HG03565 (cell line): ENCODE data around the gene IGFBP2.
A peak's percentile ranks its signal among the peaks of the same experiment; 100 is the strongest.

Experiments used
- ATAC-seq: cut with Tn5 transposase; IDR thresholded peaks from one replicate; pipeline ENCODE4 v1.9.1; 2021; ENCODE audit warnings: mild to moderate bottlenecking, moderate library complexity; ENCODE audit not compliant: unreplicated experiment

Gene IGFBP2

GRCh38 chr2:216661051-216661450 lies 27.8 kb downstream of the IGFBP2 start:
- ATAC-seq: no peak

GRCh38 chr2:216661639-216662375 lies 28.6 kb downstream of the IGFBP2 start:
- ATAC-seq: no peak

GRCh38 chr2:216663106-216663505 lies 29.9 kb downstream of the IGFBP2 start:
- ATAC-seq: no peak

GRCh38 chr2:216663846-216664245 lies 30.6 kb downstream of the IGFBP2 start:
- no peak for ATAC-seq

GRCh38 chr2:216664593-216665034 lies 31.4 kb downstream of the IGFBP2 start:
- ATAC-seq: no peak

GRCh38 chr2:216665242-216665641 lies 32.0 kb downstream of the IGFBP2 start:
- no peak for ATAC-seq

- ATAC-seq: no peak
Measured at GRCh38 chr2:216665717-216666116, 32.5 kb downstream of the IGFBP2 start.

GRCh38 chr2:216666461-216667233 lies 33.4 kb downstream of the IGFBP2 start:
- peak; percentile 70 for ATAC-seq

- ATAC-seq: no peak
Measured at GRCh38 chr2:216670266-216671080, 37.3 kb downstream of the IGFBP2 start.

GRCh38 chr2:216671081-216671411 lies 37.8 kb downstream of the IGFBP2 start:
- no peak for ATAC-seq

- ATAC-seq: no peak
Measured at GRCh38 chr2:216671791-216672343, 38.6 kb downstream of the IGFBP2 start.

- ATAC-seq: no peak
Measured at GRCh38 chr2:216672466-216672865, 39.2 kb downstream of the IGFBP2 start.

- ATAC-seq: no peak
Measured at GRCh38 chr2:216673021-216673420, 39.8 kb downstream of the IGFBP2 start.

- ATAC-seq: no peak
Measured at GRCh38 chr2:216673609-216674008, 40.4 kb downstream of the IGFBP2 start.

GRCh38 chr2:216674376-216674775 lies 41.2 kb downstream of the IGFBP2 start:
- ATAC-seq: no peak

- no peak for ATAC-seq
Measured at GRCh38 chr2:216676630-216677029, 43.4 kb downstream of the IGFBP2 start.

GRCh38 chr2:216677439-216678097 lies 44.3 kb downstream of the IGFBP2 start:
- no peak for ATAC-seq

GRCh38 chr2:216678098-216678465 lies 44.9 kb downstream of the IGFBP2 start:
- ATAC-seq: no peak

GRCh38 chr2:216678813-216679657 lies 45.8 kb downstream of the IGFBP2 start:
- no peak for ATAC-seq

GRCh38 chr2:216679658-216680024 lies 46.4 kb downstream of the IGFBP2 start:
- no peak for ATAC-seq
